Tibial artery (tissue), 4 donors: ENCODE measurements around the gene DBF4.
"Not testable (repeated sequence)": the region's sequence is repeated elsewhere in the genome, so short reads cannot be mapped to it uniquely, and the experiment has no call there.

Experiments
- DNase-seq, 2 donors: peaks; one replicate each; pipeline ENCODE4 v3.0.0-alpha.2; 2019
- H3K27ac ChIP-seq, 2 donors: fragments of 200-600 bp; sonication (generic) in 1 of 2; 1 replicate in 1 of 2; 2 replicates in 1 of 2; pipeline ENCODE4 v1.5.1; 2018 to 2019; ENCODE audit warnings: mild to moderate bottlenecking in 1 of 2
- H3K27me3 ChIP-seq, 2 donors: fragments of 200-600 bp; sonication (generic) in 1 of 2; one replicate each; pipeline versions ENCODE4 v1.5.1 to v1.6.0; 2016 to 2019
- H3K36me3 ChIP-seq, 3 donors: fragments of 200-600 bp; sonication (generic) in 2 of 3; one replicate each; pipeline ENCODE4 v1.5.1; 2016 to 2019; ENCODE audit warnings: mild to moderate bottlenecking in 2 of 3
- H3K4me1 ChIP-seq, 4 donors: fragments of 200-600 bp; sonication (generic) in 2 of 4; 1 replicate in 3 of 4; 2 replicates in 1 of 4; pipeline ENCODE4 v1.5.1; 2016 to 2019
- H3K4me3 ChIP-seq, 2 donors: fragments of 200-600 bp; sonication (generic) in 1 of 2; 1 replicate in 1 of 2; 2 replicates in 1 of 2; pipeline ENCODE4 v1.5.1; 2018 to 2019; ENCODE audit warnings: mild to moderate bottlenecking in 2 of 2
- H3K9me3 ChIP-seq, 3 donors: fragments of 200-600 bp; sonication (generic) in 1 of 3; one replicate each; pipeline ENCODE4 v1.5.1; 2016 to 2019
- CTCF ChIP-seq, 2 experiments: fragments of 200-600 bp in 1 of 2; fragments of 450-650 bp in 1 of 2; IDR thresholded peaks; one replicate each; pipeline ENCODE4 v1.5.1; 2017 to 2019; ENCODE audit warnings: antibody characterized with exemption in 2 of 2, mild to moderate bottlenecking in 1 of 2, moderate library complexity in 1 of 2
- intact Hi-C: fragments of 100-400 bp; cut with DNase I; formaldehyde crosslinking; loops from one replicate; pipeline ENCODE4 v1.15.0; 2023; ENCODE audit warnings: low total_unique reads

Gene DBF4, protein sequence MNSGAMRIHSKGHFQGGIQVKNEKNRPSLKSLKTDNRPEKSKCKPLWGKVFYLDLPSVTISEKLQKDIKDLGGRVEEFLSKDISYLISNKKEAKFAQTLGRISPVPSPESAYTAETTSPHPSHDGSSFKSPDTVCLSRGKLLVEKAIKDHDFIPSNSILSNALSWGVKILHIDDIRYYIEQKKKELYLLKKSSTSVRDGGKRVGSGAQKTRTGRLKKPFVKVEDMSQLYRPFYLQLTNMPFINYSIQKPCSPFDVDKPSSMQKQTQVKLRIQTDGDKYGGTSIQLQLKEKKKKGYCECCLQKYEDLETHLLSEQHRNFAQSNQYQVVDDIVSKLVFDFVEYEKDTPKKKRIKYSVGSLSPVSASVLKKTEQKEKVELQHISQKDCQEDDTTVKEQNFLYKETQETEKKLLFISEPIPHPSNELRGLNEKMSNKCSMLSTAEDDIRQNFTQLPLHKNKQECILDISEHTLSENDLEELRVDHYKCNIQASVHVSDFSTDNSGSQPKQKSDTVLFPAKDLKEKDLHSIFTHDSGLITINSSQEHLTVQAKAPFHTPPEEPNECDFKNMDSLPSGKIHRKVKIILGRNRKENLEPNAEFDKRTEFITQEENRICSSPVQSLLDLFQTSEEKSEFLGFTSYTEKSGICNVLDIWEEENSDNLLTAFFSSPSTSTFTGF

GRCh38 chr7:87876040-87876868, at the start of gene DBF4, which contains the start of gene SLC25A40:
DBF4 (plus strand) TSS chr7:87876493; CDS start chr7:87876733, 240 bp downstream.
SLC25A40 (minus strand) TSS chr7:87876360; CDS start chr7:87858727, 17,633 bp downstream.
- Histone ChIP-seq H3K27ac (peak within 1 kb of the TSS; percentile 91 to 94), H3K27me3 (no peaks in the 10 kb centered on the region), H3K4me1 (peaks cover 0 to 24% (median 9%) of the 10 kb centered on the region in 4 donors), H3K9me3 (no peaks in the 10 kb centered on the region), H3K36me3 (no peaks in the 10 kb centered on the region), H3K4me3 (peak within 1 kb of the TSS; percentile 90 to 93)
- no peak for TF ChIP-seq CTCF (IDR thresholded peaks at IDR 0.05)
- intact Hi-C loops: no loop called here
- peak; percentile 93 to 96 for DNase-seq

DNA sequence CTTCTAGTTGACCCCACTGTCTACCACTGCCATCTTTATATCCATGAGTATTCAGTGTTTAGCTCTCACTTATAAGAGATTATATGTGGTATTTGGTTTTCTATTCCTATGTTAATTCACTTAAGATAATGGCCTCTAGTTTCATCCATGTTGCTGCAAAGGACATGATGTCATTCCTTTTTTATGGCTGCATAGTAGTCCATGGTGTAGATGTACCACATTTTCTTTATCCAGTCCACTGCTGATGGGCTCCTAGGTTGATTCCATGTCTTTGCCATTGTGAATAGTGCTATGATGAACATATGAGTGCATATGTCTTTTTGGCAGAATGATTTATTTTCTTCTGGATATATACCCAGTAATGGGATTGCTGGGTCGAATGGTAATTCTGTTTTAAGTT, 47.9 kb upstream of the DBF4 start:
- H3K27me3 ChIP-seq, H3K27ac ChIP-seq, H3K9me3 ChIP-seq, H3K4me3 ChIP-seq, H3K4me1 ChIP-seq, DNase-seq, intact Hi-C loops: not testable (repeated sequence)
- H3K36me3 ChIP-seq: peaks cover 0 to 15% (median 0%) of the 10 kb centered on the region in 3 donors

- H3K4me1 ChIP-seq: no peaks in the 10 kb centered on the region
- no peak for TF ChIP-seq CTCF (IDR thresholded peaks at IDR 0.05)
- DNase-seq: no peak
- no peak overlapping the region for H3K4me3 ChIP-seq
- peaks cover 0 to 15% (median 8%) of the 10 kb centered on the region in 3 donors for H3K36me3 ChIP-seq
- no peak overlapping the region for H3K27ac ChIP-seq
- H3K9me3 ChIP-seq: no peaks in the 10 kb centered on the region
- H3K27me3 ChIP-seq: no peaks in the 10 kb centered on the region
- intact Hi-C loops: no loop called here
Observed at GRCh38 chr7:87831097-87831496, 45.2 kb upstream of the DBF4 start.

DNA sequence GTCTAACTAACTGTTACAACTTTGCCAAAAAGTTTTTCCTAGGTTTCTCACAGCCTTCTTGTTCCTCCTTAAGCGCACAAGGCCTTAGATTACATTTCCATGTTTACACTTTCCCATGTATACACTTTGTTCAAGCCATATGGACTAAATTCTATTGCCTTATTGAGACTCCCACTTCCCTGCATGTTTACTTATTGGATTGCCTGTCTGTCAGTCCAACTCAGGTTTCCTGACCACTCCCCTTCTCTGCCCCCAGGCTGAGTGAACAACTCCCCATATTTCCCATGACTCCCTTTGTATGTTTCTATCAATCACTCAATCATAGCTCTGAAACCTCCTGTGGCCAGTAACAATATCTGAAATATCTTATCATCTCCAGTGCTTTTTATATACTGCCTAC, 43.2 kb upstream of the DBF4 start:
- intact Hi-C loops: no loop called here
- Histone ChIP-seq H3K36me3 (peaks cover 0 to 18% (median 8%) of the 10 kb centered on the region in 3 donors), H3K27me3 (no peaks in the 10 kb centered on the region), H3K27ac (no peak overlapping the region), H3K4me1 (no peaks in the 10 kb centered on the region), H3K4me3 (no peak overlapping the region), H3K9me3 (no peaks in the 10 kb centered on the region)
- DNase-seq: no peak
- no peak for TF ChIP-seq CTCF (IDR thresholded peaks at IDR 0.05)

DNA sequence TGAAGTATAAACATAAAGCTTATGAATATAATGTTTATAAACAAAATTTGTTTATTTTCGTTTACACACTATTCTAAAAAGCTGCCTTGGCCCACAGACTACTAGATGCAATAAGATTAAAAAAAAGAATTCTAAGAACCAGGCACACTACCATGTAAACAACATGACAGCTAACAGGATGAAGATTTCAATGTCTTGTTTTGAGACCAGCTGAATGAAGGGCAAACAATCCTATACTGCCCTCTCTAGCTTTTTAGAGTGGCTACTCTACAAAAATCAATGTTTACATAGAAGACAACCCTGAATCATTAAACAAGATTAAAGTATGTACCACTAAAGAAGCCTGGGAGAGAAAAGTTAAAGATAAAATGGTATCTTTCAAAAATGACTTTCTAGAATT, 38.7 kb upstream of the DBF4 start:
- no peak for TF ChIP-seq CTCF (IDR thresholded peaks at IDR 0.05)
- Histone ChIP-seq H3K9me3 (no peaks in the 10 kb centered on the region), H3K4me1 (no peaks in the 10 kb centered on the region), H3K4me3 (no peak overlapping the region), H3K27ac (no peak overlapping the region), H3K36me3 (peaks cover 0 to 26% (median 13%) of the 10 kb centered on the region in 3 donors), H3K27me3 (no peaks in the 10 kb centered on the region)
- intact Hi-C loops: no loop called here
- DNase-seq: no peak
